GM19099 (cell line): ENCODE data around the gene SLC39A11.

Experiments
- POLR2A ChIP-seq: IDR thresholded peaks from 3 replicates; pipeline ENCODE4 v1.6.1; 2011; ENCODE audit warnings: low read depth; ENCODE audit not compliant: insufficient read length; ENCODE audit errors: extremely low read depth

SLC39A11 gene

DNA sequence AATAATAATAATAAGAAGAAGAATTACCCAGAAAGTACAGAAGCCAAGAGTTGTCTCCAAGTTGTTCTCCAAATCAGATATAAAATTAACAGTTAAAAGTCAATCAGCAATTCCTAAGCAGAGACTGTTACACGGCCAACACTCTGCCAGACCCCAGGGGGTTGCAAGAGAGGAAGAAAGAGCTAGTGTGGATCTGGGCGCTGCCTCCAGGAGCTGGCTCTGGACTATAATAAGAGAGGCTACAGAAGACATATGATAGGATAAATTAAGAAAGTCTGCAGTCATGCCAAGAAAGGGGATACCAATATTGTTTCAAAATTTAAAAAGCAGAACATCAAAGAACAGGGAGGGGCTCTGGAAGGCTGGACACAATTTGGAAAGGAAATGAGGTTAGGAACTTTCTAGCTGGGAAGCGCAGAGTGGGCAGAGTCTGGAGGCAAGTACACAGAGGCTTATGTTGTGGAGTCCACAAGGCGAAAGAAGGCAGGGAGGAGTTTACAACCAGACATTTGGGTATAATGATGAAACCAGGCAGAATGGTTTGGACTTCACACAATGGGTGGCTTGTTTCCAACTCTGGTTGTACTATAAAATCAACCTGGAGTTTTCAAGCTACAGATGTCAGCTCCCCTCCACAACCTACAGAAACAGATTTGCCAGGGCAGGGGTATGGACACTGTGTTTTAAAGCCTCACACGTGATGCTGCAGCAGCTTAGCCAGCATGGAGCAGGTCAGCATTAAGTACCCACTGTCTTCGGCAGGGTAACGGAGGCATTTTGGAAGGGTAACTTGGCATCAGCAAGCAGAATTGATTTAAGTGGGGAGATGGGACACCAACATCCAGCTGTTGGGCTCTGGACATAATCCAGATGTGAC lies 49.4 kb downstream of the SLC39A11 start:
- no peak for TF ChIP-seq POLR2A

DNA sequence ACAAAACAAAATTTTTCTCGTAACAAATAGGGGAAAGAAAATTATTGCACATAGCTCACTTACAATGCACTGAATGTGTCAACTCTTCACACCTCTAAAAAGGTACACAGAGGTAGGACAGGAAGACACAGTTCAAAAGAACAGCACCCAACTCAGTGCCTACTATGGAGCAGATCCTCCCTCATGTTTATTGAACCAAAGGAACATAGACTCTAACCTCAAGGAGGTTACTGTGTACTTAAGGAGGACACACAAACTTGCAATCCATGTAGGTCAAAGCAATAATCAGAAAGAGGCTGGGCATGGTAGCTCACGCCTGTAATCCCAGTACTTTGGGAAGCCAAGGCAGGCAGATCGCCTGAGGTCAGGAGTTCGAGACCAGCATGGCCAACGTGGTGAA lies 50.3 kb downstream of the SLC39A11 start:
- no peak for TF ChIP-seq POLR2A

DNA sequence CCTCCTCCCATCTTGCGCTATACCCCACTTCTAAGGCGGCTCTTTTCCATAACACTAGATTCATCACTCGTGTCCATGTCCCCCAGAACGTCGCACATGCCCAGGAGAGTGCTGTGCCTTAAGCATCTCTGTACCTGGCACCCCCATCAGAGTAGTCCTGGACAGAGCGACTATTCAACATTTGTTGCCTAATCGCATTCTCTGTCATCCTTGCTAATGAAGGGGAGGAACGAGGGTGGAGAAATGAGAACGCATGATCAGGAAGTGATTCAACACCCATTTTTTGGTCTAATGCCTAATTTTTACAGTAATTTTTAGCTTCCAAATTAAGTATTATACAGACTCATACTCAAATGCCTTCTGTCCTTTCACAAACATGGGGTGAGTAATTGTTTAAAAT lies 53.2 kb downstream of the SLC39A11 start:
- TF ChIP-seq POLR2A, result no peak

DNA sequence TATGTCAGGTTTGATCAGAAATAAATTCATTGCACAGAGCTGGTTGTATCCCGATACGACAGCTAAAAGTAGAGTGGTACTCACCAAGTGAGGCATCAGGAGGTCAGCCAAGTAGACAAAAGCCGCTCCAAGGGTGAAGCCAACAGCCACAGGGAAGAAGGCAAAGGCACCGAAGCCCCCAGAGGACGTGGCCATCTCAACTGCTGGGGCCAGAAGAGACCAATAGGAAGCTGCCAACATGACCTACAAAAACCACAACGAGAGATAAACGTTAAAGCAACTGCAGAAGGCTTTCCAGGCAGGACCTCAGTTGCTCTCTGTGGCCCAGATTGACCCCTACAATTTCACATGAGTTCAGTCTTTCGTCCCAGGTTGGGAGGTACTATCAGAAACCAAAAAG lies 61.0 kb downstream of the SLC39A11 start:
- no peak for TF ChIP-seq POLR2A

DNA sequence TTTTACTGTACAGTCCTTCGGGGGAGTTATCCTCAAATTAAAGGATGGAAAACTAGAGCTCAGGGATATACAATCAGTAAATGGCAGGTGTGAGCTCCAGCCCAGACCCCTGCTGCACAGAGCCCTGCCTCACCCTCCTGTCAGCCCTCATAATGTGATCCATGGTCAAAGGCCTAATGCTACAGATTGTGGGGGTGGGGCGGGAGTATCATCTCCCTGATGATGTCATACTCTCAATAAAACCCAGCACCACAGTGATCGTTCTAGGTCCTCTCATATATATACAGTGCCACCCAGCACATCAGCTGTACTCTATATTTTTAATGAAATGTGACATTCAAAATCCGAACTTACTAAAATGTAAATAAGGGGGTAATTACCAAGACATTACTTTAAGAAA lies 61.5 kb downstream of the SLC39A11 start:
- TF ChIP-seq POLR2A, result no peak

DNA sequence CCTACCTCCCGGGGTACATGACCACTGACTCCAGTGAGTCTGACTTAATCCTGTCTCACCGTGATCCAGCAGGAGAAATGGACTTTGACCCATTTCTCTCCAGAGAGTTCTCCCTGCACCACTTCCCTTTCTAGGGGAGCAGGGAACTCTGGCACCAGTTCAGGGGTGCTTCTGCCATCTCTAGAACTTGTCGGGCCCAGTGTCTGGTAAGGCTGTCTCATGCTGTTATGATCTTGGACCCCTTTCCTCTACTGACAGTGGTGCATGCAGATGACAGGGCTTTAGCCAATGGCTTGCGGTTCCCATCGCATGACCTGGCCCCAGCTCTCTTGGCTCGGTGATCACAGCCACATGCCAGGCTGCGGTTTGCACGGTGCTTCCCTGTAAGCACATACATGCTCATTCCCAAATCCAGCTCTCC lies 62.0 kb downstream of the SLC39A11 start:
- no peak for TF ChIP-seq POLR2A

DNA sequence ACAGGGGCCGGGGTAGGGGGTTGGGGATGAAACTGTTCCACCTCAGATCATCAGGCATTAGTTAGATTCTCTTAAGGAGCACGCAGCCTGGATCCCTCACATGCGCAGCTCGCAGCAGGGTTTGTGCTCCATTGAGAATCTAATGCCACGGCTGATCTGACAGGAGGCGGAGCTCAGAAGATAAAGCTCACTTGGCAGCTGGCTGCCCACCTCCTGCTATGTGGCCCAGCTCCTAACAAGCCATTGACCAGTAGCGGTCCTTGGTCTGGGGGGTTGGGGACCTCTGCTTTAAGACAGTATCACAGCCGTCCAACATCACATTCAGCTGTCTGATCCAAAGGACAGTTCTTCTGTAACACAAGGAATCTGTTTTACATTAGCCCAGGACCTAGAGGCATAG lies 62.5 kb downstream of the SLC39A11 start:
- no peak for TF ChIP-seq POLR2A

DNA sequence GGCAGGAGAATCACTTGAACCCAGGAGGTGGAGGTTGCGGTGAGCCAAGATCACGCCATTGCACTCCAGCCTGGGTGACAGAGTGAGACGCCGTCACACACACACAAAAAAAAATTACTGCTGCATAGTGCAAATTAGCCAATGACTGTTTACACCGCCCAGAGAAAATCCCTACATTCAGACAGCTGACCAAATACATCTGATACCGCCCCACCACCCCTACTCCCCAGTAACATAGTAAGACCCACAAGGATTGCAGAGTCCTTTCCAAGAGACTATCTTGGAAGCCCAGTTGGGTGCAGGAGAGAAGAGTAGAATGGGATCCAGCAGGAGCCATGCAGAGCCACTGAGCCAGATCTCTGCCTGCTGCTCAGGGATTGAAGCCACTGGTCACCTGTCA lies 63.5 kb downstream of the SLC39A11 start:
- no peak for TF ChIP-seq POLR2A

DNA sequence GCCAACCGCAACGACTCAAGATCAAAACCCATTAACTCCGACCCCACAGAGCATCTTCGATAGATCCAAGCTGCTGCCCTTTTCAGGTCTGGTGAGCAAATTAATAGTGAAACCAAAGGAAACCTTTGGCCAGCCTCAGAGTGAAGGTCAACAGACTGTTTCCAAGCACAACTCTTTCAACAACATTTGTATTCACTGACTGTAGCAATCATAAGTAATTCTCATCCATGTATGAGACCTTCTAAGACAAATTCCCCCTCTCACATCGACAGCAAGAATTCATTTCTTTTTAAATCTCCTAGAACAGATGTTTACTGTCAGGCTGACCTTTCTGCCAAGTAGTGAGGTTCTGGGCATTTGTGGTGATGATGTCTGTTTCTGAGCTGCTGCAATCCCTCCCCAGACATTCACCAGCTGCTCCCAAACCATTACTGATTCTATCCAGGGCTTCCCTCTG lies 64.2 kb downstream of the SLC39A11 start:
- TF ChIP-seq POLR2A, result no peak

DNA sequence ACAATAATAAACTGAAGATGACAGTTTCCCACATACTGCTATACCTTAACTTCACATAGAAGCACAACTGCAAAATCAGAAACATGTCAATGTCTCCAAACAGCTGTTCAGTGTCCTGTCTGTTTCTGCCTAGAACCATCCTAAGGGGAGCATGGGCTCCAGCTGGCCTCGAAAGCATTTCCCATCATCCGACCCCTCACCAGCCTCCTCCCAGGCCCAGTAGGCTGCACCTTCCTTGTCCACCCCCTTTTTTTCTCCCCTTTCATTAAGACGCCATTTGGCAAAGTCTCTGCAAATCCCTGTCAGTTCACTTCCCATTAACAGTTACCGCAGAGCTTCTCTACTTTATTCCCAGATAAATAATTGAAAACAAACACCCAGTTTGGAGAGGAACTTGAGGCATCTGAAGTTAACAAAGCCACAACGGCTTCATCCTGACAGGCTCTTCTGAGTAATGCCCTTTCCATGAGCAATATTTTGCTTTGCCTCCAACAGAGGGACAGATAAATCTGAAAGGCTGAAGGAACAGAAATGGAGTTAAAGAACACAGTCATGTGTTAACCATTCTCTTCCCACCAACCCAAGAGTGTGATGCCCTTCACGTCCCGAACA lies 65.3 kb downstream of the SLC39A11 start:
- no peak for TF ChIP-seq POLR2A

DNA sequence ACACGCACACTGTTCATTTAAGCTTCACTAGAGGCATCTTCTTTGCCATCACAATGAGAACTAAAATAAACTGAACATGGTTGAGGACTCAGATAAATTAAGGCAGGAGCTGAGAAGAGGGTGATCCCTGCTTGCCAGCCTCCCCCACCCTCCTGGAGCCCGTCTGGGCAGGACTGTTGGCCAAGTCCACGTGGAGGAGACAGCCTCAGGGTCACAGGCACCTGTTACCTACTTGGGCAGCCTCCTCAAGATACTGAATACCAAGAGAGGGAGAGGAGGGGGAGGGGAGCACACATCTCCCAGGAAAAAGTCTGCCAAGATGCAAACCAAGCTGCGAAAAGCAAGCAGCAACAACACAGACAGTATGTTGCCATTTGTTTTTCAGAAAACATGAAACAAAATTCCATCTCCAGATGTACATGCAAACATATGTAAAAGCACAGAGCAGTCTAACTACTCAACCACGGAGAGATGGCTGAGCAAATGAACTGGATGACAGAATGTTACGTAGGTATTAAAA lies 67.4 kb downstream of the SLC39A11 start:
- TF ChIP-seq POLR2A, result no peak

DNA sequence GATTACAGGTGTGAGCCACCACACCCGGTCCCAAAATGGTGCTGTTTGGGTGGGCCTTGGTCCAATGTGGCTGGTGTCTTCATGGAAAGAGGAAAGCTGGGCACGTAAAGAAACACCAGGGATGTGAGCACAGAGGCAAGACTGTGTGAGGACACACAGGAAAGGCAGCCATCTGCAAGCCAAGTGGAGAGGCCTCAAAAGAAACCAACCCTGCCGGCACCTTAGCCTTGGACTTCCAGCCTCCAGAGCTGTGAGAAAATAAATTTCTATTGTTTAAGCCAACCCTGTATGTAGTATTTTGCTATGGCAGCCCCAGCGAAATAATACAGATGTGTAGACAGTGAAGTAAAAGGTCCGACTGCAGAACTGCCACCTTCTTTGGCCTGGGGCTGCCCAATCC lies 68.7 kb downstream of the SLC39A11 start:
- TF ChIP-seq POLR2A, result no peak

DNA sequence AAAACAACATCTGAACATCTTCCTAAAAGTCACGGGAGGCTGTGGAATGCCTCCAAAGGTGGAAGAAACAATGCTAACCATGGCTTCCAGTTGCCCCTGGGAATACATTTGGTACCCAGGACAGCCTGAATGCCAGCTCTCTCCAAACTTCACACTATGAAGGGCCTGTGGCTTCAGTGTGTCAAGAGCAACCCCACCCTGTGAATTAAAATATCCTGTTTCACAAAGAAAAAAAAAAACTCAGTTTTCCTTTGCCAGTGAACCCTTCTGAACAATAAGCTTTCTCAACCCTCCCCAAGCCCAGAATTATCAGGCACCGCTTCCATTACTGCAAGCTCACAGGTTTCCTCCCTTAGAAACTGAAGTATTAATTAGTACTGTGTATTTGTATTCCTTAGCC lies 69.8 kb downstream of the SLC39A11 start:
- no peak for TF ChIP-seq POLR2A

DNA sequence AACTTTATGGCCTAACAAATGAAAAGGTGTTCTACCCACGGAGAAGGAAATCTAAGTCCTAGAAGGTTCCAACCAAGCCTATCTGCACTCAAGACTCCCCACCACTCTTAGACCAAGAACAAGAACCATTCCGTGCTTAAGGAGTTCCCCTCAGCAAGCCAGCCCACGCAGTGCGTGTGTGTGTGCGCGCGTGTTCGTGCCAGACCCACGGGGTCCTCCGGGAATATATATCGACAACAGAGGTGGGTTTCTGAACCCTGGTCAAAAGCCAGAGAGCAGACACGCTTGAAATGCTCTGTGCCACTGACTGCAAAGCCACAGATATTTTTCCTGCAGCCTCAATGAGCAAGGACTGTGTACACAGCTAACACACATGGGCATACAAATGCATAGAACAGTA lies 70.7 kb downstream of the SLC39A11 start:
- TF ChIP-seq POLR2A, result no peak

DNA sequence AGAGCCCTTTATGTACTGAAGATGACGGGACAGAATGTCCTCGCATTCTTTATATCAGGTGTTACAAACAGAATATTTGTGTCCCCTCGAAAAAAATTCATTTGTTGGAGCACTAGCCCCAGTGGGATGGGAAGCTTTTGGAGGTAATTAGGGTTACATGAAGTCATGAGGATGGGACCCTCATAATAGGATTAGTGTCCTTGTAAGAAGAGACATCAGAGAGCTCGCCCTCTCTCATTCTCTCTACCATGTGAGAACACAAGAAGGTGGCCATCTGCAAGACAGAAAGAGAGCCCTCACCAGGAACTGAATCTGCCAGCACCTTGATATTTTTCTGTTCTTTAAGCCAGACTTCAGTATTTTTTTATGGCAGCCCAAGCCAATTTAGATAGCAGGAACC lies 72.4 kb downstream of the SLC39A11 start:
- TF ChIP-seq POLR2A, result no peak

DNA sequence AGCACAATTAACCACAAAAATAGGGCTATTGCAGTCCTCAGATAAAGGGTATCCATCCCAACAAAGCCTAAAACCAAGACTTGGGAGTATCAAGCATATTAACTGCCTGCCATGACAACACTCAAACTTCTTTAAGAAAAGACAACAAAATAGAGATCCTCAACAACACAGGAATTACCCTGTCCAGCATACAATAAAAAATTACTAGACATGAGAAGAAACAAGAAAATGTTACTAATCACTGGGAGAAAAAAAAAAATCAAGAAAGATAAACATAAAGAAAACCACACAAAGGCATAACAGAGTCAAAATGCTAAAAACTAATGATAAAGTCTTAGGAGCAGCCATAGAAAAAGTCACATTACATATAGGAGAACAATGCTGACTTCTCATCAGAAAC lies 73.9 kb downstream of the SLC39A11 start:
- no peak for TF ChIP-seq POLR2A
